Liver (tissue), 9 donors: ENCODE data around the gene UFD1. TPM values are rescaled to one million over a fixed set of nuclear protein-coding genes. Genes with fewer than 3 reads are reported as not detected.

ENCODE experiments used
- DNase-seq: peaks from one replicate; pipeline ENCODE4 v3.0.0-alpha.2; 2017; ENCODE audit warnings: low spot score
- H3K27ac ChIP-seq, 2 donors: one replicate each; pipeline ENCODE4 v1.7.0; 2013; ENCODE audit warnings: inconsistent platforms in 2 of 2, low read length in 2 of 2, control low read depth in 1 of 2, low read depth in 1 of 2, mild to moderate bottlenecking in 1 of 2
- H3K27me3 ChIP-seq, 4 donors: one replicate each; pipeline versions ENCODE4 v1.6.1 to v1.7.0; 2013; ENCODE audit warnings: low read length in 3 of 4, inconsistent platforms in 1 of 4, mild to moderate bottlenecking in 1 of 4, moderate library complexity in 1 of 4; ENCODE audit not compliant: control insufficient read depth in 4 of 4, insufficient read depth in 4 of 4
- H3K36me3 ChIP-seq, 4 donors: one replicate each; pipeline versions ENCODE4 v1.6.1 to v1.7.0; 2013; ENCODE audit warnings: low read length in 3 of 4, mild to moderate bottlenecking in 3 of 4, low read depth in 1 of 4, moderate library complexity in 1 of 4; ENCODE audit not compliant: control insufficient read depth in 4 of 4, insufficient read depth in 3 of 4
- H3K4me1 ChIP-seq, 4 donors: one replicate each; pipeline versions ENCODE4 v1.6.1 to v1.7.0; 2013; ENCODE audit warnings: low read length in 3 of 4, mild to moderate bottlenecking in 3 of 4, moderate library complexity in 1 of 4; ENCODE audit not compliant: control insufficient read depth in 4 of 4, insufficient read depth in 4 of 4
- H3K4me3 ChIP-seq, 3 donors: one replicate each; pipeline versions ENCODE4 v1.6.1 to v1.7.0; 2013; ENCODE audit warnings: low read length in 3 of 3, control low read depth in 1 of 3, low read depth in 1 of 3, mild to moderate bottlenecking in 1 of 3
- H3K9ac ChIP-seq, 2 donors: one replicate each; pipeline ENCODE4 v1.7.0; 2013; ENCODE audit warnings: low read length in 2 of 2, mild to moderate bottlenecking in 2 of 2, moderate library complexity in 2 of 2, control low read depth in 1 of 2, low read depth in 1 of 2
- H3K9me3 ChIP-seq, 4 donors: one replicate each; pipeline versions ENCODE4 v1.6.1 to v1.7.0; 2013; ENCODE audit warnings: low read length in 3 of 4; ENCODE audit not compliant: control insufficient read depth in 4 of 4
- ATF3 ChIP-seq: IDR thresholded peaks from 2 replicates; pipeline ENCODE4 v1.6.1; 2016; ENCODE audit warnings: antibody characterized with exemption
- CTCF ChIP-seq: fragments of 150-350 bp; IDR thresholded peaks from 2 replicates; pipeline ENCODE4 v1.5.1; 2017; ENCODE audit warnings: improper control_type of control experiment, low read depth, low read length; ENCODE audit not compliant: missing input control
- EGR1 ChIP-seq, 2 donors: IDR thresholded peaks; 2 replicates each; pipeline ENCODE4 v1.6.1; 2016 to 2018; ENCODE audit warnings: antibody characterized with exemption in 2 of 2, low read depth in 2 of 2
- FOXA1 ChIP-seq: IDR thresholded peaks from 2 replicates; pipeline ENCODE4 v1.6.1; 2016; ENCODE audit warnings: antibody characterized with exemption
- FOXA2 ChIP-seq: IDR thresholded peaks from 2 replicates; pipeline ENCODE4 v1.6.1; 2016; ENCODE audit warnings: antibody characterized with exemption
- GABPA ChIP-seq, 2 donors: IDR thresholded peaks in 1 of 2; conservative IDR thresholded peaks in 1 of 2; 2 replicates each; pipeline ENCODE4 v1.6.1; 2016; ENCODE audit warnings: antibody characterized with exemption in 2 of 2, mild to moderate bottlenecking in 1 of 2, moderate library complexity in 1 of 2
- HNF4A ChIP-seq, 2 donors: conservative IDR thresholded peaks; 2 replicates each; pipeline ENCODE4 v1.6.1; 2016; ENCODE audit warnings: antibody characterized with exemption in 2 of 2, mild to moderate bottlenecking in 2 of 2
- HNF4G ChIP-seq: IDR thresholded peaks from 2 replicates; pipeline ENCODE4 v1.6.1; 2016; ENCODE audit warnings: antibody characterized with exemption
- JUND ChIP-seq, 2 donors: IDR thresholded peaks; 2 replicates each; pipeline ENCODE4 v1.6.1; 2016; ENCODE audit warnings: antibody characterized with exemption in 2 of 2
- NR2F2 ChIP-seq: IDR thresholded peaks from 2 replicates; pipeline ENCODE4 v1.6.1; 2016; ENCODE audit warnings: antibody characterized with exemption
- RAD21 ChIP-seq, 2 donors: IDR thresholded peaks; 2 replicates each; pipeline ENCODE4 v1.6.1; 2016; ENCODE audit warnings: antibody characterized with exemption in 2 of 2, mild to moderate bottlenecking in 2 of 2
- REST ChIP-seq: IDR thresholded peaks from 2 replicates; pipeline ENCODE4 v1.6.1; 2016; ENCODE audit warnings: antibody characterized with exemption, mild to moderate bottlenecking
- RXRA ChIP-seq, 2 donors: IDR thresholded peaks; 2 replicates each; pipeline ENCODE4 v1.6.1; 2017 to 2018; ENCODE audit warnings: antibody characterized with exemption in 2 of 2, mild to moderate bottlenecking in 1 of 2
- SP1 ChIP-seq: IDR thresholded peaks from 2 replicates; pipeline ENCODE4 v1.6.1; 2018; ENCODE audit warnings: antibody characterized with exemption, mild to moderate bottlenecking
- TAF1 ChIP-seq: conservative IDR thresholded peaks from 2 replicates; pipeline ENCODE4 v1.6.1; 2016; ENCODE audit warnings: antibody characterized with exemption, mild to moderate bottlenecking
- YY1 ChIP-seq: IDR thresholded peaks from 2 replicates; pipeline ENCODE4 v1.6.1; 2016; ENCODE audit warnings: antibody characterized with exemption, mild to moderate bottlenecking
- ZBTB33 ChIP-seq: IDR thresholded peaks from 2 replicates; pipeline ENCODE4 v1.6.1; 2016; ENCODE audit warnings: antibody characterized with exemption
- whole genome bisulfite sequencing: extraction: QIAGEN DNeasy Blood & Tissue Kit; methylation state at CpG from one replicate; pipeline ENCODE4 v1.1.7; 2013; 5-methylcytosine and 5-hydroxymethylcytosine counted together
- polyA plus RNA-seq, 2 donors: library from polyadenylated mRNA; stranded (reverse) in 1 of 2; unstranded in 1 of 2; fragments of 200-250 nt in 1 of 2; fragments of >200 nt in 1 of 2; fragmentation: Nextera tagmentation in 1 of 2; extraction: Ambion mirVana in 1 of 2; gene quantifications; one replicate each; pipeline versions ENCODE4 v1.2.1 to v1.2.3, GENCODE V29; 2013 to 2015
- total RNA-seq, 2 donors: library from RNA; depleted of rRNA; stranded (reverse); fragments of >200 nt; gene quantifications; one replicate each; pipeline ENCODE4 v1.2.3, GENCODE V29; 2014
- donor health status: healthy.
- donor health status: healthy.
- donor health status: healthy.
- donor health status: healthy.
- donor health status: healthy.

UFD1 gene
- total and polyA plus RNA-seq, 4 donors, result 28.2 to 64.2 (median 54.6) TPM

- TF ChIP-seq RAD21 (IDR thresholded peaks at IDR 0.05), result no peak
- no peak for TF ChIP-seq YY1
- no peak for TF ChIP-seq HNF4A (conservative IDR thresholded peaks at IDR 0.05)
- TF ChIP-seq RXRA (IDR thresholded peaks at IDR 0.05), result no peak
- no peak for TF ChIP-seq EGR1 (IDR thresholded peaks at IDR 0.05; ENCODE audit: low read depth in 2 of 2)
- no peak for TF ChIP-seq TAF1
- no peak for TF ChIP-seq GABPA (IDR thresholded peaks at IDR 0.05 in 1 of 2, conservative IDR thresholded peaks at IDR 0.05 in 1 of 2)
- TF ChIP-seq NR2F2, result no peak
- TF ChIP-seq FOXA1, result no peak
- TF ChIP-seq FOXA2, result no peak
- TF ChIP-seq HNF4G, result no peak
- TF ChIP-seq CTCF, result no peak
- TF ChIP-seq ATF3, result no peak
- no peak for TF ChIP-seq SP1
- no peak for TF ChIP-seq JUND (IDR thresholded peaks at IDR 0.05)
- TF ChIP-seq REST, result no peak
- Histone ChIP-seq H3K27me3 (no peaks in the 10 kb centered on the region), H3K27ac (no peak overlapping the region), H3K4me1 (no peaks in the 10 kb centered on the region), H3K36me3 (no peaks in the 10 kb centered on the region), H3K4me3 (no peak overlapping the region), H3K9ac (no peak overlapping the region), H3K9me3 (no peaks in the 10 kb centered on the region)
- no peak for DNase-seq
- WGBS, result 93% methylated on average over 3 of the region's 3 CpGs
Measured at GRCh38 chr22:19509191-19509590, 30.2 kb upstream of the UFD1 start.

- Histone ChIP-seq H3K9me3 (no peaks in the 10 kb centered on the region), H3K27ac (no peak overlapping the region), H3K4me3 (no peak overlapping the region), H3K9ac (no peak overlapping the region), H3K27me3 (no peaks in the 10 kb centered on the region), H3K4me1 (no peaks in the 10 kb centered on the region), H3K36me3 (no peaks in the 10 kb centered on the region)
- 95% methylated on average over 10 of the region's 10 CpGs for WGBS
- DNase-seq, result no peak
- TF ChIP-seq CTCF, result no peak
- TF ChIP-seq ATF3, result no peak
- no peak for TF ChIP-seq SP1
- no peak for TF ChIP-seq HNF4G
- TF ChIP-seq ZBTB33, result no peak
- no peak for TF ChIP-seq EGR1 (IDR thresholded peaks at IDR 0.05; ENCODE audit: low read depth in 2 of 2)
- TF ChIP-seq NR2F2, result no peak
- no peak for TF ChIP-seq RAD21 (IDR thresholded peaks at IDR 0.05)
- TF ChIP-seq YY1, result no peak
- no peak for TF ChIP-seq RXRA (IDR thresholded peaks at IDR 0.05)
- no peak for TF ChIP-seq GABPA (IDR thresholded peaks at IDR 0.05 in 1 of 2, conservative IDR thresholded peaks at IDR 0.05 in 1 of 2)
- no peak for TF ChIP-seq JUND (IDR thresholded peaks at IDR 0.05)
Measured at GRCh38 chr22:19508024-19508776, 29.2 kb upstream of the UFD1 start.
